Astrocyte of the spinal cord (primary cell): Measurements from ENCODE around the gene RNF150.

Experiments
- DNase-seq: peaks from one replicate; pipeline ENCODE4 v3.0.0; 2011; ENCODE audit warnings: low read depth, low spot score
- H3K4me3 ChIP-seq: 2 replicates; pipeline ENCODE4 v1.5.1; 2011; ENCODE audit warnings: low read depth, mild to moderate bottlenecking, low read length, moderate library complexity
- in situ Hi-C: cut with HindIII; loops from 2 replicates; pipeline ENCODE4 v1.10.0; 2017; ENCODE audit warnings: low sequenced_read_pairs
- TF ChIP-seq, protein P1 (sequence below): IDR thresholded peaks from 2 replicates; pipeline ENCODE4 v1.5.1; 2012; ENCODE audit warnings: low read depth, mild to moderate bottlenecking, low read length, inconsistent platforms

The RNF150 gene

DNA sequence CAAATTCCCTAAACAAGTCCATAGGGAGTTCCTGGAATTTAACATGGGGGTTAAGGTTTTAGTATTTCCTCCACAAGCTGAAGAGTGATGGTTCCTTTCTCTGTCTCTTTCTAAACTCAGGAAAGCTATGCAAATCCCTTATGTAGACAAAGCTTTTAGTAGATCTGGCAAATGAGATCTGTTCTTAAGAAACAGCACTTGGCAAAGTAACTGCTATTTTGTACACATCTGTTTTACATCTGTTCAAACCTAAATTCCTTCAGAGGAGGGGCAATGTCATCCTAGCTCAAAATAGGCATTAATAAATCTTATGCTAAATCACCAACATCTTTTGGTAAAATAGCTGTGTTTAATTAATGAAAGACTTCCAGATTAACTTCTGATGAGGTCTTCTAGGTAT lies 239.3 kb downstream of the RNF150 start:
- H3K4me3 ChIP-seq = no peak overlapping the region
- in situ Hi-C loops = loop anchor here (25.0 kb wide), 1 partner anchor 243 kb away; the partner anchor contains the start of gene RNF150
- TF ChIP-seq, protein P1, sequence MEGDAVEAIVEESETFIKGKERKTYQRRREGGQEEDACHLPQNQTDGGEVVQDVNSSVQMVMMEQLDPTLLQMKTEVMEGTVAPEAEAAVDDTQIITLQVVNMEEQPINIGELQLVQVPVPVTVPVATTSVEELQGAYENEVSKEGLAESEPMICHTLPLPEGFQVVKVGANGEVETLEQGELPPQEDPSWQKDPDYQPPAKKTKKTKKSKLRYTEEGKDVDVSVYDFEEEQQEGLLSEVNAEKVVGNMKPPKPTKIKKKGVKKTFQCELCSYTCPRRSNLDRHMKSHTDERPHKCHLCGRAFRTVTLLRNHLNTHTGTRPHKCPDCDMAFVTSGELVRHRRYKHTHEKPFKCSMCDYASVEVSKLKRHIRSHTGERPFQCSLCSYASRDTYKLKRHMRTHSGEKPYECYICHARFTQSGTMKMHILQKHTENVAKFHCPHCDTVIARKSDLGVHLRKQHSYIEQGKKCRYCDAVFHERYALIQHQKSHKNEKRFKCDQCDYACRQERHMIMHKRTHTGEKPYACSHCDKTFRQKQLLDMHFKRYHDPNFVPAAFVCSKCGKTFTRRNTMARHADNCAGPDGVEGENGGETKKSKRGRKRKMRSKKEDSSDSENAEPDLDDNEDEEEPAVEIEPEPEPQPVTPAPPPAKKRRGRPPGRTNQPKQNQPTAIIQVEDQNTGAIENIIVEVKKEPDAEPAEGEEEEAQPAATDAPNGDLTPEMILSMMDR = no peak
- DNase-seq = peak; percentile 1

DNA sequence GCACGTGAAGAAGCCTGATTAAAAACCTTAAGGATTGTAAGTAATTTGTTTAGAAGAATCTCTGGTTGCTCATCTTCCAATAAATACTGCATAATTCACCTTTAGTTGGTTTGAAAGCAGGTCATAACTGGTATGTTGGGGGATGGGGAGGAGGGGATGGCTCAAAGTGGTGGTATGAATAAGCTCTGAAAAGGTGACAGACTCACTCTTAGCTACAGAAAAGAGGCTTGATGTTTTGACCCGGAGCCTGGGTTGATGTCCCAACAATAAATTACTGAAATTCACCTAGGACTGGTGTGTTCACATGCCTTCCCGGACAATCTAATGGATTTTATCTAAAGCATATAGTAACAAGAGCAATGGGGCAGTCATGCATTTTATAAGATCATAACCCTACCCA lies 245.2 kb downstream of the RNF150 start:
- TF ChIP-seq, protein P1 = no peak
- in situ Hi-C loops = loop anchor here (25.0 kb wide), 1 partner anchor 249 kb away; the partner anchor contains the start of gene RNF150
- no peak for DNase-seq
- H3K4me3 ChIP-seq = no peak overlapping the region

DNA sequence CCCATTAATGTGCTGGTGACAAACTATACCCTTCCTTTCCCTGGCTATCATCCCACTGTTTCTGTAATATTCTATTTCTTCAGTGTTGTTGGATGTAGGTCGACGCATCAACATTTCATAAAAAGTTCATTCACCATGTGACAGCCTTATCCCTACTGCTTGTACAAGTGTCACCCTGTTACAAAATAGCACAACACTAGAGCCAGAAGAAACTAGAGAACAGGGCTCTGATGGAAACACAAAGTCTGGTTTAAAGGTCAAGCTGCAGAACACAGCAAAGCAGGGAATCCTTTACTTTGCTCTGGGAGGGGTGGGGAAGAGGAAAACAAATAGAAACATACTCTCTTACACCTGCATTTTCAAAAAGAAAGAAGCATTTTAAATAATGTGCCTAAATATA lies 245.8 kb downstream of the RNF150 start:
- no peak for DNase-seq
- TF ChIP-seq, protein P1 = no peak
- no peak overlapping the region for H3K4me3 ChIP-seq
- in situ Hi-C loops = loop anchor here (25.0 kb wide), 1 partner anchor 250 kb away; the partner anchor contains the start of gene RNF150

DNA sequence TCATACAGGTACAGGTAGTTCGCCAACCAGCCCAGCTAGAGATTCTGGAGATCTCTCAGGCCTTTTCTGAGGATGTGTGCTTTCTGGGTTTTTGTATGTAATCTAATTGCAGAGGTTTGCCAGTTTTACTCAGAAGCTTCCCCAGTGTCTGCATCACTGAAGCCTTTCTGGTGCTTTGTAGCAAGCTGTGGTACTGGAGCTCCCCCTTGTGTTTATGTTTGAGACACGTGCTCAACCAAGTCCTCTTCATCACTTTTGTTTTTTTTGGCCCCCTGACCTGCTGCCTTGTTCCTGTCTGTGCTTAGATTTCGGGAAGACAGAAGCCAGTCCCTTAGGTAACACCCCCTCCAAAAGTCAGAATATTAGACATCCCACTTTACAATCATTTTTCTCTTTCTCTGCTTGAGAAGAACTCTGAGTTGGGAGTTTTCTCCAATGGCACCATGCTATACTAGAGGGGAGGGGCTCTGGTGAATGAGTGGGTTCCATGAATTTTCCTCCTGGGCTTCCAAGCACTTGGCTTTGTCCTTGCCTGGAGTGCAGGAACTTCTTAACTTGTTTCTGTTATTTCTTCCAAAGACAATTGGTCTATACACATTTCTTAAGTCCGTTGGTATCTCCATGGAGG lies 248.7 kb downstream of the RNF150 start:
- TF ChIP-seq, protein P1 = peak; percentile 78
- in situ Hi-C loops = loop anchor here (25.0 kb wide), 1 partner anchor 253 kb away; the partner anchor contains the start of gene RNF150
- no peak overlapping the region for H3K4me3 ChIP-seq
- peak; percentile 73 for DNase-seq

DNA sequence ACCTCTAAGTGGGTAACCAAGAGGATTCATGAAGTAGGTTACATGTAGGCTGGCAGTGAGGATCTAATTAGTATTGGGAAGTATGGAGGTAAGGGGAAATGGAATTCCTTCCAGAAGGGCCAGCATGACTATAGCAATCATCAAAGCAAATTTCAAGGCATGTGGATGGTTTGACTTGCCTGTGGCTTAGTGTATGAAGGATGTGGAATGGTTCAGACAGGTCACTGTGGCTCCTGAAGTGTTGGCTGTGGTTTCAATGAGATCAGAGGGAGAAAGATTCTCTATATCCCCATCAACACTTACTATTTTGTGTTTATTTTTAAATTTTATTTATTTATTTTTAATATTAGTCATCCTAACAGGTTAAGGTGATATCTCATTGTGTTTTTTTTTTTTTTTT lies 255.5 kb downstream of the RNF150 start:
- in situ Hi-C loops = loop anchor here (25.0 kb wide), 1 partner anchor 260 kb away; the partner anchor contains the start of gene RNF150

DNA sequence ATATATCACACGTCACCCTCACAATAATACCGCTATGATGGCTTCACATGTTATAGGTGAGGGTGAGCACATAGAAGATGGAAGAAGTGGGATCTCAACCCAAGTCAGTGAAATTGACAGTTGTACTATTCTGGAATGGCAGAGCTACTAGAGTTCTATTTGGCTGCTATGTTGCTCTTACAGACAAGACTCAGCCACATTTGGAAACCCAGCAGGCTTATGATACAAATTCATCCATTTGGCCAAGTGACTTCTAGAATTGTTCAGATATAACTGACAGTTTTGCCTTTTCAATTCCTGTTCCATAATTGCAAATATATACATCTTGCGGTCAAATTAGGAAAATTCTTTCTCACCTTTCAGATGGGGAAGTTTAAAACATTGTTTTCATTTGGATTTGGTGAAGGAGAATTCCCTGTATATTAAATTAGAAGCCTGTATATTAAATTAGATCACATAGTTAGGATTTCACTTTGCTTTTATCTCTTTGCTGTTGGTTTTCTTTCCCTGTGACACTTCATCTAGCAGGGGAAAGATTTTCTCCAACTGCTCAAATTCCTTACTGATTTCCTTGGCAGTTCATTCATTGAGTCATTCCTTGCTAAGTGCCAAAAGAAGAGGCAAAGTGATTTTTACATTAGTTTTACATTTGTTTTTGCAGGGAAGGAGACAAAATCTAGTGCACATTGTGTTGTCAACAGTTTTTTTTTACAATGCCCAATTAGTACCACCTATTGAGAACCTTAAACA lies 256.5 kb downstream of the RNF150 start:
- no peak overlapping the region for H3K4me3 ChIP-seq
- peak; percentile 58 for DNase-seq
- TF ChIP-seq, protein P1 = no peak
- in situ Hi-C loops = loop anchor here (25.0 kb wide), 1 partner anchor 261 kb away; the partner anchor contains the start of gene RNF150

More for the DNA sequence above, 255.5 kb downstream of the RNF150 start:
- TF ChIP-seq, protein P1 = no peak
- DNase-seq = no peak
- no peak overlapping the region for H3K4me3 ChIP-seq
